ENCODE measurements around the gene RPL22.

RPL22 gene

GRCh38 chr1:6176779-6177178, 22.6 kb downstream of the RPL22 start:
- DNase-seq (ENCODE audit: low spot score in 2 of 2) (no peak), ATAC-seq (no peak)
- H3K4me3 Mint-ChIP-seq = no peak overlapping the region
- peaks cover 21% of the 10 kb centered on the region for H3K4me1 Mint-ChIP-seq
- H3K9me3 Mint-ChIP-seq = no peaks in the 10 kb centered on the region
- no peaks in the 10 kb centered on the region for H3K36me3 Mint-ChIP-seq
- H3K27ac Mint-ChIP-seq = no peak overlapping the region

DNA sequence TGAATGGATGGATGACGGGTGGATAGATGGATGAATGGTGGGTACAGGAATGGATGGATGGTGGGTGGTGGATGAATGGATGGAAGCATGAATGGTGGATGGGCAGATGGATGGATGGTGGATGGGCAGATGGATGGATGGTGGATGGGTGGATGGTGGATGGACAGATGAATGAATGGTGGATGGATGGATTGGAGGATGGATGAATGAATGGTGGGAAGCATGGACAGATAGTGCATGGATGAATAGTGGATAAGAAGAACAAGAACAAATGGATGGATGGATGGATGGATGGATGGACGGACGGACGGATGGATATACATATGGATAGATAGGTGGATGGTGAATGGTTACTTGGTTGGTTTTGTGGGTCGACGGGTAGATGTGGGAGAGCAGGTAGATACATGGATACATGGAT, 24.0 kb downstream of the RPL22 start:
- Mint-ChIP-seq H3K36me3 (no peaks in the 10 kb centered on the region), H3K4me1 (peaks cover 9% of the 10 kb centered on the region), H3K9me3 (no peaks in the 10 kb centered on the region), H3K4me3 (no peak overlapping the region), H3K27ac (no peak overlapping the region)
- ATAC-seq (no peak), DNase-seq (ENCODE audit: low spot score in 2 of 2) (no peak)

DNA sequence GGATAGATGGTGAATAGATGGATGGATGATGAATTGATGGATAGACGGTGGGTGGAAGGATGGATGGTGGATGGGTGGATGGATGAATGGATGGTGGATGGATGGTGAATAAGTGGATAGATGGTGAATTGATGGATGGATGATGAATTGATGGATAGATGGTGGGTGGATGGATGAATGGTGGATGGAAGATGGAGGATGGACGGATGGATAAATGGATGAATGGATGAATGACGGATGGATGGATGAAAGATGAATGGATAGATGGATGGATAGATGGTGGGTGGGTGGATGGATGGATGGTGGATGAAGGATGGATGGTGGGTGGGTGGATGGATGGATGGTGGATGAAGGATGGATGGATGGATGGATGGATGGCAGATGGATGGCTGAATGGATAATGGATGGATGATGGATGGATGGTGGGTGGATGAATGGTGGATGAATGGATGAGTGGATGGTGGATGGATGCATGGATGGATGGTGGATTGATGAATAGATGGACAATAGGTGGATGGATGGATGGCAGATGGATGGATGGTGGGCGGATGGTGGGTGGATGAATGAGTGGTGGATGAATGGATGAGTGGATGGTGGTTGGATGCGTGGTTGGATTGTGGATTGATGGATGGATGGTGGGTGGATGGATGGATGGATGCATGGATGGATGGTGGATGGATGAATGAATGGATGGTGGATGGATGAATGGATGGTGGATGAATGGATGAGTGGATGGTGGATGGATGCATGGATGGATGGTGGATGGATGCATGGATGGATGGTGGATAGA, 24.6 kb downstream of the RPL22 start:
- Mint-ChIP-seq H3K27ac (no peak overlapping the region), H3K9me3 (no peaks in the 10 kb centered on the region), H3K4me1 (peaks cover 9% of the 10 kb centered on the region), H3K36me3 (no peaks in the 10 kb centered on the region), H3K4me3 (no peak overlapping the region)
- no peak for ATAC-seq
- DNase-seq (ENCODE audit: low spot score in 2 of 2) = no peak

GRCh38 chr1:6172549-6172948, 26.8 kb downstream of the RPL22 start:
- peaks cover 4% of the 10 kb centered on the region for H3K4me1 Mint-ChIP-seq
- DNase-seq (ENCODE audit: low spot score in 2 of 2) = no peak
- no peak overlapping the region for H3K27ac Mint-ChIP-seq
- no peak overlapping the region for H3K4me3 Mint-ChIP-seq
- no peaks in the 10 kb centered on the region for H3K9me3 Mint-ChIP-seq
- ATAC-seq = no peak
- no peaks in the 10 kb centered on the region for H3K36me3 Mint-ChIP-seq

DNA sequence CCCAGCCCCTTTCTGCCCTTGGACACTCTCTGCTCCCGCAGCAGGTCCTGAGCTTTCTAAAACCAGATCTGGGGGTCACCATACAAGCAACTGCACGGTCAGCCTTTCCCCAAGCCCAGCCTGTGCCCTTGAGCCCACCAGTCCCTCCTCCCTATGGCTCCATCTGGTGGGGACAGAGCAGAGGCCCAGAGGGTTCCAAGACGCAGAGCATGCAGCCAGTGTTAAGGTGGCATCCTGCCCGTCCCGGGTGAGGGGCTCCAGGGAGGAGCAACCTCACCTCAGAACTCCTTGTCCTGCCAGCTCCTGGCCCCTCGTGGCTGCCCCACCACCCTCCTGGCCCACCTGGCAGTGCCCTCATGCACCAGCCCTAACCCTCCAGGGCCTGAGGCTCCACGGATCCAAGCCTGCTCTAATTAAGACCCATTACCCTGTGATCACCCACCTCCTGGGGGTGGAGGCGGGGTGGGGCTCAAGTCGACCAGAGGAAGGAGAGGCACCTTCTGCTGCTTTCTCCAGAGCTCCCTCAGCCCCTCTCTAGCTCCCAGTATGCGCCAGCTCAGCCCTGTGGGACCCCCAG, 27.8 kb downstream of the RPL22 start:
- Mint-ChIP-seq H3K4me1 (no peaks in the 10 kb centered on the region), H3K9me3 (no peaks in the 10 kb centered on the region), H3K4me3 (no peak overlapping the region), H3K27ac (no peak overlapping the region), H3K36me3 (no peaks in the 10 kb centered on the region)
- DNase-seq (ENCODE audit: low spot score in 2 of 2) (no peak), ATAC-seq (no peak)

DNA sequence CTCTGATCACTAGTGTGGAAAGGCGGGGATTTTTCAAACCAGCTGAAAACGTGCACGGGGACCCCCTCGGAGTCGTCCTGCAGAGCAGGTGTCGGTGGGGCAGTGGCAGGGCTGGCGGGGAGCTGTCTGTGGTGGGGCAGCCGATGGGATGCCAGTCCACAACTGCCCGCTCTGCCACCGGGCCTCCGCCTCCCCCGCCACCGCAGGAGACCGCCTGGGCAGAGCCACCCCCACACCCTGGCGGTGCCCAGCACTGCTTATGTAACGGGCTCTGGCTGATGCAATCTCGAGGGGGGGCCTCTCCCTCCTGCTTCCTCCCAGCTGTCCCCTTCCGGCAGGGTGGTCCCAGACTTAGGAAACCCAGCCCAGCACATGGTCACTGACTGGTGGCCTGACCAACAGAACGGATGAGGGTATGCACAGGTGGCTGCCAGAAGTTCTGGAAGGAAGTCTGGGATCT, 28.6 kb downstream of the RPL22 start:
- Mint-ChIP-seq H3K4me1 (no peaks in the 10 kb centered on the region), H3K27ac (no peak overlapping the region), H3K9me3 (no peaks in the 10 kb centered on the region), H3K4me3 (no peak overlapping the region), H3K36me3 (no peaks in the 10 kb centered on the region)
- DNase-seq (ENCODE audit: low spot score in 2 of 2) (no peak), ATAC-seq (no peak)

DNA sequence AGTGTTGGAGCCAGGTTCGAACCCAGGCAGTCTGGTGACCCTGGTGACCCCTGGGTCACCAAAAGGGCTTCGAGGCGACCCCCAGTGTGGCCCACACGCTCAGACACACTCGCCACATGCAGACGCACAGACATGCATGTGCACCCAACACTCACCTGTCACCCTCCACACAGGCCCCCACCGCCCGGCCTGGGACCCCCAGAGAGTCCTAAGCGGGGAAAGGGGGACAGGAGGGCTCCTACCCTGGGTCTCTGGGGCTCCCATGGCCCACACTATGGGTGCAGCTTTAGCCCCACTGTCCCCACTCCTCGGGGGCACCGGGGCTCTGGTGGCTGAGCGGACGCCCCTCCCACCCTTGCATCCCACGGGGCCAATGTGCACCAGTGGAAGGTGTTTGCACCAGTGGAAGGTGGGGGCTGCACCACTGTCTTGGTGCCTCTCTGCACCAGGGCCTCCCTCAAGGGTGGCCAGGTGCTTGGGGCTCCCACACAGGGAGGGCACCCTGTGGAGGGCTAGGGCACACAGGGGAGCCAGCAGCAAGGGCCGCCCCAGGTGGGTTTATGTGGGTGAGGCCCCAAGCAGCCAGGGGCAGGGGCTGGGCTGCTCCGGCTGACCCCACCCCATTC, 29.2 kb downstream of the RPL22 start:
- no peak overlapping the region for H3K27ac Mint-ChIP-seq
- no peaks in the 10 kb centered on the region for H3K4me1 Mint-ChIP-seq
- H3K9me3 Mint-ChIP-seq = no peaks in the 10 kb centered on the region
- no peak overlapping the region for H3K4me3 Mint-ChIP-seq
- ATAC-seq (no peak), DNase-seq (ENCODE audit: low spot score in 2 of 2) (no peak)
- no peaks in the 10 kb centered on the region for H3K36me3 Mint-ChIP-seq

DNA sequence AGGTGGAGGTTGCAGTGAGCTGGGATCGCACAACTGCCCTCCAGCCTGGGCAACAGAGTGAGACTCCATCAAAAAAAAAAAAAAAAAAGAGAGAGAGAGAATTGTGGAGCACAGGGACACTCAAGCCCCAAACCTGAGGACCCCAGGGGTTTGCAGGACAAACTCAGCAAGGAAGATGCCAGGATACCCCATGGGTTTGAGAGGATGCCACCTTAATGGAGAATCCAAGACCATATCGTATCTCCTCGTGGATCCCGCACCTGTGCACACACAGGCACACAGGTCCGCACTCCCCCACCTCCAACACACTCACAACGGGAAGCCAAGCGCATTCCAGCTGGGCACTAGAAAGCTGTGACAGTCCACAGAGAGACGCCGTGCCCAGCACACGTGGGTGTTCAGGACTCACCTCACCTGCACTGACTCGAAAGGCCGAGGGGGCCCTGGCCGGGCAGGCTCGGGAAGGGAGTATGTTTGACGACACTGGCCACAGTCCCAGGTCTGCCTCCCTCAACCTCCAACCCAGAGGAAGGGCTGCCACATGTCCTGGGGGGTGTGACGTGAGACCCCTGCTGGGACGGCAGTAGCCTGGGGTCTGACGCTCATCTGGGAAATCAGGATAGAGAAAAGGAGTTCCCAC, 30.3 kb downstream of the RPL22 start:
- ATAC-seq (no peak), DNase-seq (ENCODE audit: low spot score in 2 of 2) (no peak)
- Mint-ChIP-seq H3K27ac (no peak overlapping the region), H3K4me1 (no peaks in the 10 kb centered on the region), H3K4me3 (no peak overlapping the region), H3K9me3 (no peaks in the 10 kb centered on the region), H3K36me3 (no peaks in the 10 kb centered on the region)

DNA sequence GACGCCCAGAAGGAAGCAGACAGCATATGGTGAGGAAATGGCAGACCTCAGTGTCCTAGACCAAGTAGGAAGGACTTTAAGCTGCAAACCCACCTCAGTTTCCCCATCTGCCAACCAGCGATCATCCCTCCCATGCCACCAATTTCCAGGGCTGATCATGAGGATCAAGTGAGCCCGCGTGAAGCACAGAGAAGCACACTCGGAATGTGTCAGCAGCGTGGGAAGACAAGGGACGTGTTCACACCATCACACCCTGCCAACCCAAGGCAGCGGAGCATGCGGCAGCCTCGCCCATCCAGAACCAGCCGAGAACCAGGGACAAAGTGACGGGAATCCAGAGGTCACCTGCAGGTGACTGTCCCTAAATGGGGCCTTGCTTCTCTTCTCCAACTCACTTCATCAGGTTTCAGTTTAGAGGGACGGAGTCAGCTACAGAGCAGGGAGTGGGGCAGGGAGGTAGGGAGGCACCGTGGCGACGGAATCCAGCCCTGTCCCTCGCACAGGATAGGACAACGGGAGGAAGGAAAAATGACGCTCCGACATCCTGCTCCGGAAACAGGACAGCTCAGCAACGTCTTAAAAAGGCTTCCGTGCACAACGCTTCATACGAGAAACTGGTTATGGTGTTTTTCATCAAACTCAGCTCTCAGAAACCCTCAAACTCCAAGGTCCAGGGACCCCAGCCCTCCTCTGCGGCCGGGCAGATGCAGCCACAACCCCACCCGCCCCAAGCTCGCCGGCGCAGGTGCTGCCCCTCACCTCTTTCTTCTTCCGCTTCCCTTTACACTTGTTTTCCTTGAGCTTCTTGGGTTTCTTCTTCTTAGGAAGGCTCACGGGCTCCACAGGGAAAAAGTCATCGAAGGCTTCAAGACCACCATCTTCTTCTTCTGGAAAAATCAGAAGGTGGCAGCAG, 31.7 kb downstream of the RPL22 start:
- no peaks in the 10 kb centered on the region for H3K4me1 Mint-ChIP-seq
- DNase-seq (ENCODE audit: low spot score in 2 of 2) (no peak), ATAC-seq (no peak)
- no peaks in the 10 kb centered on the region for H3K9me3 Mint-ChIP-seq
- H3K4me3 Mint-ChIP-seq = no peak overlapping the region
- no peak overlapping the region for H3K27ac Mint-ChIP-seq
- H3K36me3 Mint-ChIP-seq = no peaks in the 10 kb centered on the region

DNA sequence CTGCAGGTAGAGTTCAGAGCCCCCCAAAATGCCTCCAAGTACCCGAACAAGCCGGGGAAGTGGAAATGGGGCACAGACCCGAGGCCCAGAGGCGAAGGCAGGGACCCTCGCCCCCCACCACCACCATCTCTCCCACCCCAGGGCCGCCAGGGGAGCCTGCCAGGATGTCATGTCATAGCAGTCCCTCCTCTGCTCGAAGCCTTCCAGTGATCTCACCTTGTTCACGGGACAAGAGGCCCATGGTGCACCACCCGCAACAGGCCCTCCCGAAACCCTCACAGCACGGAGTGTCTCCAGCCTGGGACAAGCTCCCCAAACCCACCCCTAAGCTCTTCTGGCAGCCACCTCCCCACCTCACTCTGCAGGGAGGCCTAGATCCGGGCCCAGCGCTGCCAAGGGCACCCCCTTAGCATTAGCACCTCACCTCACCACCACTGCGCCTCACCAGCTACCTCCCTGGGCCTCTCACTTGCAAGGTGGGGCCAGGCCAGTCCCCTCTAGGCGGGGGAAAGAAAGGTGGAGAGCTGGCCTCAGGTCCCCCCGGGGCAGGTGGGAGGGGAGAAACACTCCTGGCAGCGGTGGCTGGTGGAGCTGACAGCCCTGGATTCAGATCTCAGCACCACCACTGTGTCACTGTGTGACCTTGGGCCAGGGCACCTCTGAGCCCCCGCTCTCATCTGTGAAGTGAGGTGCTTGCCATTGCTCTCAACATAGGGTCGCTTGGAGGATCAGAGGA, 32.6 kb downstream of the RPL22 start:
- DNase-seq (ENCODE audit: low spot score in 2 of 2) = no peak
- ATAC-seq = no peak
- Mint-ChIP-seq H3K36me3 (no peaks in the 10 kb centered on the region), H3K4me3 (no peak overlapping the region), H3K9me3 (no peaks in the 10 kb centered on the region), H3K4me1 (no peaks in the 10 kb centered on the region), H3K27ac (no peak overlapping the region)

DNA sequence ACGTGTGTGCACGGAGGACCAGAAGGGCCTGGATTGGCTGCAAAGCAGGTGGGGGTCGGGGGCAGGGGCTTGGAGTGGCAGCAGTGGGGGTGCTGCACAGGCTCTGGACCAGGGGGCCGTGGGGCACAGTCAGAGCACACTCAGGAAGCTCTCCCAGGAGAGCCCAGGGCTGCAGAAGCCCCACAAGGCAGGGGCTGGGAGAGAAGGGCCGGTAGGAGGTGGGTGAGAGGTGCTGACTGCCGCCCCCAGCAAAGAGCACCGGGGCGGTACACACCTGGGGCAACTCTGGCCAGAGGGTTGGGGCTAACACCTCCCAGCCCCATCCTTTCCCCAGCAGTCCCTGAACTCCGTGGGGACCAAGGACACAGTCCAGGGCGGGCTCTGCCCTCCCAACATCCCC, 33.2 kb downstream of the RPL22 start:
- Mint-ChIP-seq H3K4me3 (no peak overlapping the region), H3K4me1 (no peaks in the 10 kb centered on the region), H3K27ac (no peak overlapping the region), H3K9me3 (no peaks in the 10 kb centered on the region), H3K36me3 (no peaks in the 10 kb centered on the region)
- ATAC-seq = no peak
- no peak for DNase-seq (ENCODE audit: low spot score in 2 of 2)

- Mint-ChIP-seq H3K4me3 (no peak overlapping the region), H3K27ac (no peak overlapping the region), H3K4me1 (peaks cover 6% of the 10 kb centered on the region), H3K9me3 (no peaks in the 10 kb centered on the region), H3K36me3 (no peaks in the 10 kb centered on the region)
- no peak for ATAC-seq
- DNase-seq (ENCODE audit: low spot score in 2 of 2) = no peak
These were observed 33.9 kb downstream of the RPL22 start for GRCh38 chr1:6165441-6165985.

GRCh38 chr1:6165027-6165426, 34.4 kb downstream of the RPL22 start:
- Mint-ChIP-seq H3K27ac (no peak overlapping the region), H3K4me1 (peaks cover 6% of the 10 kb centered on the region), H3K4me3 (no peak overlapping the region), H3K36me3 (no peaks in the 10 kb centered on the region), H3K9me3 (no peaks in the 10 kb centered on the region)
- DNase-seq (ENCODE audit: low spot score in 2 of 2) = no peak
- ATAC-seq = no peak

- H3K4me3 Mint-ChIP-seq = no peak overlapping the region
- DNase-seq (ENCODE audit: low spot score in 2 of 2) (no peak), ATAC-seq (no peak)
- no peaks in the 10 kb centered on the region for H3K36me3 Mint-ChIP-seq
- H3K27ac Mint-ChIP-seq = no peak overlapping the region
- H3K4me1 Mint-ChIP-seq = peaks cover 6% of the 10 kb centered on the region
- H3K9me3 Mint-ChIP-seq = no peaks in the 10 kb centered on the region
These were observed 35.3 kb downstream of the RPL22 start for GRCh38 chr1:6163973-6164617.
